ENCODE measurements around the gene IRGM. TPM values are rescaled to one million over a fixed set of nuclear protein-coding genes. Genes with fewer than 3 reads are reported as not detected.
"Not testable (repeated sequence)": the region's sequence is repeated elsewhere in the genome, so short reads cannot be mapped to it uniquely, and the experiment has no call there.

IRGM gene, protein sequence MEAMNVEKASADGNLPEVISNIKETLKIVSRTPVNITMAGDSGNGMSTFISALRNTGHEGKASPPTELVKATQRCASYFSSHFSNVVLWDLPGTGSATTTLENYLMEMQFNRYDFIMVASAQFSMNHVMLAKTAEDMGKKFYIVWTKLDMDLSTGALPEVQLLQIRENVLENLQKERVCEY
- not detected in 3 replicates for total RNA-seq
- long read RNA-seq, result 0 reads

DNA sequence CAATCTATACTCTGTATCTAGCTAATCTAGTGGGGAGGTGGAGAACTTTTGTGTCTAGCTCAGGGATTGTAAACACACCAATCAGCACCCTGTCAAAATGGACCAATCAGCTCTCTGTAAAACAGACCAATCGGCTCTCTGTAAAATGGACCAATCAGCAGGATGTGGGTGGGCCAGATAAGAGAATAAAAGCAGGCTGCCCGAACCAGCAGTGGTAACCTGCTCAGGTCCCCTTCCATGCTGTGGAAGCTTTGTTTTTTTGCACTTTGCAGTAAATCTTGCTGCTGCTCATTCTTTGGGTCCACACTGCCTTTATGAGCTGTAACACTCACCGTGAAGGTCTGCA lies at the start of gene IRGM:
IRGM (plus strand) TSS at position 214 of the 346 bp plus-strand sequence. CDS start 1,603 bp downstream, outside the sequence.
- not testable (repeated sequence) for H3K4me3 Mint-ChIP-seq (ENCODE audit: unreplicated experiment); H3K9me3 Mint-ChIP-seq (ENCODE audit: low read depth); H3K36me3 Mint-ChIP-seq (ENCODE audit: low read depth); DNase-seq (ENCODE audit: low spot score); H3K27ac Mint-ChIP-seq (ENCODE audit: unreplicated experiment); H3K4me1 Mint-ChIP-seq (ENCODE audit: low read depth)
- H3K27me3 Mint-ChIP-seq (ENCODE audit: low read depth), result peaks cover 33% of the 10 kb centered on the region

DNA sequence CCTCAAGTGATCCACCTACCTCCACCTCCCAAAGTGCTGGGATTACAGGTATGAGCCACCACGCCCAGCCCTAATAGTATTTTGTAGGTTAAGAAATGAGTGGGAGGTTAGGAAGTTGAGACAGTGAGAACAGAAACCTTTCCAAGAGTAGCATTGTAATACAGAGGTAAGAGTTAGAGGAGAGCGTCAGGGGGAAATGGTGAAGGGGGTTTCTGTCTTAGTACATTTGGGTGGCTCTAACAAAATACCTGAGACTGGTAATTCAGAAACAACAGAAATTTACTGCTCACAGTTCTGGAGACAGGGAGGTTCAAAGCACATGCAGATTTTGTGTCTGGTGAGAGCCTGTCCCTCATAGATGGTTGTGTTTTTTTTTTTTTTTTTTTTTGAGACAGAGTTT lies 48.9 kb upstream of the IRGM start:
- TF ChIP-seq CTCF (IDR thresholded peaks at IDR 0.05), result no peak
- Mint-ChIP-seq H3K4me1 (ENCODE audit: low read depth) (peaks cover 11% of the 10 kb centered on the region), H3K27me3 (ENCODE audit: low read depth) (no peaks in the 10 kb centered on the region), H3K36me3 (ENCODE audit: low read depth) (peaks cover 5% of the 10 kb centered on the region), H3K4me3 (ENCODE audit: unreplicated experiment) (no peak overlapping the region), H3K9me3 (ENCODE audit: low read depth) (no peaks in the 10 kb centered on the region), H3K27ac (ENCODE audit: unreplicated experiment) (no peak overlapping the region)
- DNase-seq (ENCODE audit: low spot score), result no peak

DNA sequence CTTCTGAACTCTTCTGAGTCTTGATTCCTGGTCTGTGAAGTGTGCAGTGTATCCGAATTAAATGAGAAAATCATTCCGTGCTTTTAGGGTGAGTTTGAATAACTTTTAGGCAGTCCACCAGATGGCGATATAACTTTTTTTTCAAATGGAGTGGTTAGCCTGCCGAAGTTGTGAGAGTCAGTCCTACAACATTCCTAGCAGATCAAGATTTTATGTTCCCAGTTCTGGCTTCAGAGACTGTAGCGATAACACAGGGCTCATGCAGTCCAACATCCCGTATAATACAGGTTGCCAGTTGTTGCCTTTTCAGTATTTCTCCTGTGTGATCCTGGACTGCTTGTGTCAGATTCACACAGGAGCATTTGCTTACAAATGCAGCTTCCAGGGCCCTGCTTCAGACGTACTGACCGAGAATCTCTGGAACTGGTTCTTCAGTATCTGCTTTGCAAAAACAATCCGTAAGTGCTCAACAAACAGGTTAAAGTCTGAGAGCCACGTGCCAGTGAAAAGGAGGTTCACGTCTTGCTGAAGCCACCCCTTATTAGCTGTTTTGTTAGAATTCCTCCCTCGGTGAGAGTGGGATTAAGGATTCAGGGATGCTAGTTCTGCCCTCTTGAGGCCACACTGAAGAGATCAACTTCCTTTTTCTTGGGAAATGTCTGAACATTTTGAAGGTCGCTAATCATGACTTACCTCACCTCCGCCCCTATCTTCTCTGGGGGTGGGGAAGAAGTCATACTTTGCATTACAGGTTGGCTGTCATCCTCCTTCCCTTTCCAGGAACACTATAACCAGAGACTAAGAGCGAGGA lies 45.0 kb upstream of the IRGM start:
- peak overlapping the region; percentile 53 for H3K27ac Mint-ChIP-seq (ENCODE audit: unreplicated experiment)
- peaks cover 5% of the 10 kb centered on the region for H3K36me3 Mint-ChIP-seq (ENCODE audit: low read depth)
- peak; percentile 81 for TF ChIP-seq CTCF (IDR thresholded peaks at IDR 0.05)
- H3K27me3 Mint-ChIP-seq (ENCODE audit: low read depth), result peaks cover 16% of the 10 kb centered on the region
- peaks cover 11% of the 10 kb centered on the region for H3K4me1 Mint-ChIP-seq (ENCODE audit: low read depth)
- H3K4me3 Mint-ChIP-seq (ENCODE audit: unreplicated experiment), result peak overlapping the region; percentile 65
- H3K9me3 Mint-ChIP-seq (ENCODE audit: low read depth), result peaks cover 6% of the 10 kb centered on the region
- DNase-seq (ENCODE audit: low spot score), result no peak

DNA sequence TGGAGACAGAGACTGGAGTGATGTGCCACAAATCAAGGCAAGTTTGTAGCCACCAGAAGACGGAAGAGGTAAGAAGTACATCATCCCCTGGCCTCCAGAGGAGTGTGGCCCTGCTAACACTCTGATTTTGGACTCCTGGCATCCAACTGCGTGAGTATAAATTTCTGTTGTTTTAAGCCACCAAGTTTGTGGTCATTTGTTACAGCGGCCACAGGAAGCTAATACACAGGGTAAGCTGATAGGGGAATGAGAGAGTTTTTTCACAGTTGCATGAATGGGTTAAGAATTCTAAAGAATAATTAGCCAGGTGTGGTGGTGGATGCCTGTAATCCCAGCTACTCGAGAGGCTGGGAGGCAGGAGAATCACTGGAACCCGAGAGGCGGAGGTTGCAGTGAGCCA lies 41.9 kb upstream of the IRGM start:
- Mint-ChIP-seq H3K9me3 (ENCODE audit: low read depth) (peaks cover 7% of the 10 kb centered on the region), H3K4me1 (ENCODE audit: low read depth) (peaks cover 11% of the 10 kb centered on the region), H3K27me3 (ENCODE audit: low read depth) (peaks cover 19% of the 10 kb centered on the region), H3K27ac (ENCODE audit: unreplicated experiment) (no peak overlapping the region), H3K4me3 (ENCODE audit: unreplicated experiment) (no peak overlapping the region), H3K36me3 (ENCODE audit: low read depth) (no peaks in the 10 kb centered on the region)
- no peak for DNase-seq (ENCODE audit: low spot score)
- TF ChIP-seq CTCF (IDR thresholded peaks at IDR 0.05), result no peak

- no peak for TF ChIP-seq CTCF (IDR thresholded peaks at IDR 0.05)
- Mint-ChIP-seq H3K4me1 (ENCODE audit: low read depth) (no peaks in the 10 kb centered on the region), H3K36me3 (ENCODE audit: low read depth) (no peaks in the 10 kb centered on the region), H3K27me3 (ENCODE audit: low read depth) (peaks cover 21% of the 10 kb centered on the region), H3K27ac (ENCODE audit: unreplicated experiment) (no peak overlapping the region), H3K4me3 (ENCODE audit: unreplicated experiment) (no peak overlapping the region), H3K9me3 (ENCODE audit: low read depth) (peaks cover 17% of the 10 kb centered on the region)
- no peak for DNase-seq (ENCODE audit: low spot score)
Measured at GRCh38 chr5:150809363-150809762, 37.0 kb upstream of the IRGM start.
